Thyroid gland (tissue), 4 donors: ENCODE measurements around the gene SPRTN.

Source experiments
- POLR2A ChIP-seq, 2 donors: fragments of 450-650 bp; IDR thresholded peaks; one replicate each; pipeline ENCODE4 v1.6.1; 2017; ENCODE audit warnings: antibody characterized with exemption in 2 of 2, mild to moderate bottlenecking in 2 of 2, moderate library complexity in 1 of 2
- TF ChIP-seq, protein P1 (sequence below), 6 experiments: fragments of 200-600 bp in 3 of 6; fragments of 450-650 bp in 3 of 6; sonication (generic) in 3 of 6; IDR thresholded peaks; one replicate each; pipeline ENCODE4 v1.5.1; 2016 to 2019; ENCODE audit warnings: antibody characterized with exemption in 6 of 6, mild to moderate bottlenecking in 2 of 6, inconsistent platforms in 1 of 6, moderate library complexity in 1 of 6

GRCh38 chr1:231376875-231377549 is 38.9 kb downstream of the SPRTN start:
- TF ChIP-seq, protein P1, sequence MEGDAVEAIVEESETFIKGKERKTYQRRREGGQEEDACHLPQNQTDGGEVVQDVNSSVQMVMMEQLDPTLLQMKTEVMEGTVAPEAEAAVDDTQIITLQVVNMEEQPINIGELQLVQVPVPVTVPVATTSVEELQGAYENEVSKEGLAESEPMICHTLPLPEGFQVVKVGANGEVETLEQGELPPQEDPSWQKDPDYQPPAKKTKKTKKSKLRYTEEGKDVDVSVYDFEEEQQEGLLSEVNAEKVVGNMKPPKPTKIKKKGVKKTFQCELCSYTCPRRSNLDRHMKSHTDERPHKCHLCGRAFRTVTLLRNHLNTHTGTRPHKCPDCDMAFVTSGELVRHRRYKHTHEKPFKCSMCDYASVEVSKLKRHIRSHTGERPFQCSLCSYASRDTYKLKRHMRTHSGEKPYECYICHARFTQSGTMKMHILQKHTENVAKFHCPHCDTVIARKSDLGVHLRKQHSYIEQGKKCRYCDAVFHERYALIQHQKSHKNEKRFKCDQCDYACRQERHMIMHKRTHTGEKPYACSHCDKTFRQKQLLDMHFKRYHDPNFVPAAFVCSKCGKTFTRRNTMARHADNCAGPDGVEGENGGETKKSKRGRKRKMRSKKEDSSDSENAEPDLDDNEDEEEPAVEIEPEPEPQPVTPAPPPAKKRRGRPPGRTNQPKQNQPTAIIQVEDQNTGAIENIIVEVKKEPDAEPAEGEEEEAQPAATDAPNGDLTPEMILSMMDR (IDR thresholded peaks at IDR 0.05): no peak
- TF ChIP-seq POLR2A (IDR thresholded peaks at IDR 0.05): no peak
